Lower lobe of right lung (tissue), 2 donors: Measurements from ENCODE around the gene SLC9B2. TPM values are rescaled to one million over a fixed set of nuclear protein-coding genes. Genes with fewer than 3 reads are reported as not detected.

Experiments used
- ATAC-seq, 2 donors: fragments of 200-7000 bp; cut with Tn5 transposase; one replicate each; pipeline ENCODE4 v1.9.1; 2020 to 2022; ENCODE audit warnings: mild to moderate bottlenecking in 2 of 2, moderate library complexity in 2 of 2
- DNase-seq: peaks from one replicate; pipeline ENCODE4 v3.0.0-alpha.2; 2020
- H3K27ac ChIP-seq: fragments of 200-600 bp; one replicate; pipeline ENCODE4 v1.8.0; 2022
- H3K27me3 ChIP-seq: fragments of 200-600 bp; one replicate; pipeline ENCODE4 v1.8.0; 2022; ENCODE audit warnings: low read depth
- H3K36me3 ChIP-seq: fragments of 200-600 bp; one replicate; pipeline ENCODE4 v1.8.0; 2022; ENCODE audit warnings: mild to moderate bottlenecking
- H3K4me1 ChIP-seq: fragments of 200-600 bp; one replicate; pipeline ENCODE4 v1.8.0; 2022
- H3K4me3 ChIP-seq: fragments of 200-600 bp; one replicate; pipeline ENCODE4 v1.8.0; 2022; ENCODE audit warnings: mild to moderate bottlenecking
- H3K9me3 ChIP-seq: fragments of 200-600 bp; one replicate; pipeline ENCODE4 v1.8.0; 2022
- CTCF ChIP-seq: fragments of 200-600 bp; IDR thresholded peaks from one replicate; pipeline ENCODE4 v1.8.0; 2022; ENCODE audit warnings: antibody characterized with exemption, mild to moderate bottlenecking
- intact Hi-C: fragments of 100-400 bp; cut with DNase I; formaldehyde crosslinking; loops from one replicate; pipeline ENCODE4 v1.11.0; 2022
- total RNA-seq: library from RNA; stranded (reverse); fragmentation: NEBNext Ultra II Directional; extraction: Animal tissue kit (Norgen Biotek cat#: 25700); gene quantifications from one replicate; pipeline ENCODE4 v1.2.1, GENCODE V29; 2021
- donor health status: DM: no; HTN: yes; CAD: no; lungs with severe emphysema.

SLC9B2 gene
- total RNA-seq, 1 donor from 2014 or later = 5.5 TPM

- H3K27ac ChIP-seq = no peak overlapping the region
- ATAC-seq (no peak), DNase-seq (no peak)
- H3K9me3 ChIP-seq = no peaks in the 10 kb centered on the region
- no peaks in the 10 kb centered on the region for H3K27me3 ChIP-seq
- H3K4me1 ChIP-seq = no peaks in the 10 kb centered on the region
- H3K4me3 ChIP-seq = no peak overlapping the region
- intact Hi-C loops = no loop called here
- no peaks in the 10 kb centered on the region for H3K36me3 ChIP-seq
- no peak for TF ChIP-seq CTCF
Measured at GRCh38 chr4:103108542-103108941, 32.0 kb upstream of the SLC9B2 start.

GRCh38 chr4:103105558-103106356 lies 29.2 kb upstream of the SLC9B2 start:
- Histone ChIP-seq H3K4me1 (no peaks in the 10 kb centered on the region), H3K27me3 (no peaks in the 10 kb centered on the region), H3K36me3 (no peaks in the 10 kb centered on the region), H3K9me3 (no peaks in the 10 kb centered on the region), H3K4me3 (no peak overlapping the region), H3K27ac (no peak overlapping the region)
- TF ChIP-seq CTCF = no peak
- DNase-seq = no peak
- intact Hi-C loops = no loop called here
- ATAC-seq = no peak

DNA sequence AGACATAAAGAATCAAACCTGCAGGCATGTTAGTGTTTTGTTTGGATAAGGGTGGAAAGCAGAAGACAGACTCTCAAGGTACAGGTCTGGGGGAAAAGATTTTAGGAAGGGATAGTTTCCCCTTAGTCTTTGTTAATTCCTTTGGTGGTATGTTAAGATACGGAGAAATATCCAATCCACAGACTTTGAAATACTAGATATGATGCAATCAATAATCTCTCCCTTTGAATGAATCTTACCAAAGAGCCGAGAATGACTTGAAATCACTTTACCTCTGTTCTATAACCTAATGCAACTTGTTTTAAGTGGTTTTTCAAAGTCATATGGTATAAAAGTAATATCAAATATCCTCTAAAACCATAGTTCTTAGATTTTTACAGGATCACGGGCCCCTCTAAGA lies 28.3 kb upstream of the SLC9B2 start:
- no peak for TF ChIP-seq CTCF
- intact Hi-C loops = no loop called here
- H3K9me3 ChIP-seq = no peaks in the 10 kb centered on the region

GRCh38 chr4:103100691-103101090 lies 24.1 kb upstream of the SLC9B2 start:
- intact Hi-C loops = no loop called here
- no peak for TF ChIP-seq CTCF

More for the DNA sequence above, 28.3 kb upstream of the SLC9B2 start:
- ATAC-seq (no peak), DNase-seq (no peak)
- Histone ChIP-seq H3K4me3 (no peak overlapping the region), H3K27ac (no peak overlapping the region), H3K36me3 (no peaks in the 10 kb centered on the region), H3K4me1 (no peaks in the 10 kb centered on the region), H3K27me3 (no peaks in the 10 kb centered on the region)

DNA sequence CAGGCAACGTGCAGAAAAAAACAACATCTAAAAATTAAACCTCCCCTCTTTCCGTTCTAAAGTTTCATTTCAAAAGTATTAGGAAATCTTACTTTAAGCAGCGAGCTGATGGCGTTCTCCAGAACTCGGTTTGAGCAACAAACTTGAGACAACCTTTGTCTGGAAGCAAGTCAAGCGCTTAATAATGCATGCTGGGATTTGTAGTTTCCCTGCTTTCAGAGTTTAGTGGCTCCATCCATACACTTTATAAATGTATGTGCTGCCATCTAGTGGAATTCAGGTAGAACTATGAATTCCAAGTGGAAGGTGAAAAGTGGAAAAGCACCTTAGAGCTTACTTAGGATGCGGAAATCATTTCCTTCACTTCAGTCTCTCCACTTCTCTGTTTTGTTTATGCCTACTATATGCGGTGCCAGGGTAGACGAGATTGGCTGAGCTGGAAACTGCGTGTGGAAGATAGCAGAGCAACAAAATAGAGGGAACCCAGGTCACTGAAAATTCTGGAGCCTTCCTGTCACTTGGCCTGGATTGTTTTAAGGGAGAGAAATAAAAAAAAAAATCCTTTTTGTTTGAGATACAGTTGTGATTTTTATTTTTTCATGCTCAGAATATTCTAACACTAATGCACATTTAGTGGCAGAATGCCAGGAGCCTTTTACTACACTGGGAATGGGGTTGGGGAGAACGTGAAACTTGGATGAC lies 23.3 kb upstream of the SLC9B2 start, which contains the start of gene BDH2:
Gene BDH2 (minus strand): TSS at position 144 of the 702 bp plus-strand sequence. CDS start 3,580 bp downstream, outside the sequence.
- no peak for DNase-seq
- intact Hi-C loops = no loop called here
- peak; percentile 75 for TF ChIP-seq CTCF

More at GRCh38 chr4:103100691-103101090, 24.1 kb upstream of the SLC9B2 start:
- H3K27ac ChIP-seq = no peak overlapping the region
- ATAC-seq = no peak
- H3K9me3 ChIP-seq = no peaks in the 10 kb centered on the region
- DNase-seq = no peak
- H3K4me1 ChIP-seq = peaks cover 24% of the 10 kb centered on the region
- no peaks in the 10 kb centered on the region for H3K27me3 ChIP-seq
- H3K36me3 ChIP-seq = no peaks in the 10 kb centered on the region
- no peak overlapping the region for H3K4me3 ChIP-seq

More for the DNA sequence above, 23.3 kb upstream of the SLC9B2 start, which contains the start of gene BDH2:
- Histone ChIP-seq H3K27me3 (no peaks in the 10 kb centered on the region), H3K9me3 (no peaks in the 10 kb centered on the region), H3K36me3 (no peaks in the 10 kb centered on the region), H3K27ac (peak within 1 kb of the TSS; percentile 78), H3K4me3 (peak within 1 kb of the TSS; percentile 61), H3K4me1 (peaks cover 24% of the 10 kb centered on the region)
- ATAC-seq = peak; percentile 97
